Measurements from ENCODE around the gene CYSLTR2.

Gene CYSLTR2, protein sequence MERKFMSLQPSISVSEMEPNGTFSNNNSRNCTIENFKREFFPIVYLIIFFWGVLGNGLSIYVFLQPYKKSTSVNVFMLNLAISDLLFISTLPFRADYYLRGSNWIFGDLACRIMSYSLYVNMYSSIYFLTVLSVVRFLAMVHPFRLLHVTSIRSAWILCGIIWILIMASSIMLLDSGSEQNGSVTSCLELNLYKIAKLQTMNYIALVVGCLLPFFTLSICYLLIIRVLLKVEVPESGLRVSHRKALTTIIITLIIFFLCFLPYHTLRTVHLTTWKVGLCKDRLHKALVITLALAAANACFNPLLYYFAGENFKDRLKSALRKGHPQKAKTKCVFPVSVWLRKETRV

DNA sequence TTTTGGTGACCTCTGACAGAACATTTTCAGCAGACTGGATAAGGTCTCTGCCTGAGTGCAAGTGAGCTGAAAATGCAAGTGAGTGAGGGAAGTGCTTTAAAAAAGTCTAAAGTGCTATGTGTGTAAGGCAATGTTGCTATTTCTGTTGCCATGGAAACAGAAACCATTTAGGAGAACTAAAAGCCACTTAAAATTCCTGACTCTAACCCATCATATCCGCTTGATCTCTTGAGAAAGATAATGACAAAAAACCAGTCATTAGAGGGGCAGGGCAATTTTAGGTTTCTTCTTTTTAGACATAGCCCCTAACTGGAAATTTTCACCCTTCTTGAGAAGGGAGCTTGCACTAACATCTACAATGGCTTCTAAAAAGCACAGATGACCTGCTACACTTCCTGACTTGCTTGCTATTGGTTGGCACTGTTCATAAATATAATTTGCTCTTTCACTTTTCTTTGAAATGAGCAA is at the start of gene CYSLTR2:
TSS of gene CYSLTR2 (plus strand) at position 458 of the 468 bp plus-strand sequence. CDS start 52,889 bp downstream, outside the sequence.
- no peaks in the 10 kb centered on the region for H3K9me3 ChIP-seq (ENCODE audit: severe bottlenecking)
- ATAC-seq (ENCODE audit: low read depth) (no peak), DNase-seq (ENCODE audit: low spot score) (no peak)
- H3K27me3 ChIP-seq (ENCODE audit: insufficient read depth, poor library complexity, severe bottlenecking), result no peaks in the 10 kb centered on the region
- no peaks in the 10 kb centered on the region for H3K36me3 ChIP-seq (ENCODE audit: low read depth)
- H3K4me1 ChIP-seq (ENCODE audit: insufficient read depth, poor library complexity, severe bottlenecking), result no peaks in the 10 kb centered on the region
- H3K27ac ChIP-seq (ENCODE audit: poor library complexity, severe bottlenecking), result no peak within 1 kb of the TSS
- no peak within 1 kb of the TSS for H3K4me3 ChIP-seq (ENCODE audit: severe bottlenecking)
- TF ChIP-seq, protein P1, sequence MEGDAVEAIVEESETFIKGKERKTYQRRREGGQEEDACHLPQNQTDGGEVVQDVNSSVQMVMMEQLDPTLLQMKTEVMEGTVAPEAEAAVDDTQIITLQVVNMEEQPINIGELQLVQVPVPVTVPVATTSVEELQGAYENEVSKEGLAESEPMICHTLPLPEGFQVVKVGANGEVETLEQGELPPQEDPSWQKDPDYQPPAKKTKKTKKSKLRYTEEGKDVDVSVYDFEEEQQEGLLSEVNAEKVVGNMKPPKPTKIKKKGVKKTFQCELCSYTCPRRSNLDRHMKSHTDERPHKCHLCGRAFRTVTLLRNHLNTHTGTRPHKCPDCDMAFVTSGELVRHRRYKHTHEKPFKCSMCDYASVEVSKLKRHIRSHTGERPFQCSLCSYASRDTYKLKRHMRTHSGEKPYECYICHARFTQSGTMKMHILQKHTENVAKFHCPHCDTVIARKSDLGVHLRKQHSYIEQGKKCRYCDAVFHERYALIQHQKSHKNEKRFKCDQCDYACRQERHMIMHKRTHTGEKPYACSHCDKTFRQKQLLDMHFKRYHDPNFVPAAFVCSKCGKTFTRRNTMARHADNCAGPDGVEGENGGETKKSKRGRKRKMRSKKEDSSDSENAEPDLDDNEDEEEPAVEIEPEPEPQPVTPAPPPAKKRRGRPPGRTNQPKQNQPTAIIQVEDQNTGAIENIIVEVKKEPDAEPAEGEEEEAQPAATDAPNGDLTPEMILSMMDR (IDR thresholded peaks at IDR 0.05; ENCODE audit: poor library complexity, severe bottlenecking), result no peak

DNA sequence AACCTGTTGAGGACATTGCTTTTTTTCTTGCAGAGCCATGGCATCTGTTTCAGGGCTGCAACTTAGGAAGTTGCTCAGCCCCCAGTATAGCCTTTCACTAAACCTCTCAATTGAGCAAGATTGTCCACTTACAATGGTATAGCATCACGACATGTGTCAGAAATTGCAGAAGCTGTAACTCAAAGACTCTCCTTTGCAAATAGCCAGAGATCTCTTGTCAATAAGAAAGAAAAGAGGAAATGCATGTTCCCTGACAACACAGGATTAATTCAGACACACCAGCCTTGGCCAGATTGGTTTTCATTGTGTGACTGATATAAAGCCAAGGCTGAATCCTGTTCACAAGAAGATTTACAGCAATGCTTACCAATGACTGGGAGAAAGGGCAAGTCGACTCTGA is 38.7 kb upstream of the CYSLTR2 start:
- Histone ChIP-seq H3K27me3 (ENCODE audit: insufficient read depth, poor library complexity, severe bottlenecking) (no peaks in the 10 kb centered on the region), H3K4me1 (ENCODE audit: insufficient read depth, poor library complexity, severe bottlenecking) (no peaks in the 10 kb centered on the region), H3K4me3 (ENCODE audit: severe bottlenecking) (no peak overlapping the region), H3K9me3 (ENCODE audit: severe bottlenecking) (no peaks in the 10 kb centered on the region), H3K27ac (ENCODE audit: poor library complexity, severe bottlenecking) (no peak overlapping the region), H3K36me3 (ENCODE audit: low read depth) (no peaks in the 10 kb centered on the region)
- TF ChIP-seq, protein P1 (IDR thresholded peaks at IDR 0.05; ENCODE audit: poor library complexity, severe bottlenecking), result no peak
- no peak for ATAC-seq (ENCODE audit: low read depth)
- DNase-seq (ENCODE audit: low spot score), result no peak

DNA sequence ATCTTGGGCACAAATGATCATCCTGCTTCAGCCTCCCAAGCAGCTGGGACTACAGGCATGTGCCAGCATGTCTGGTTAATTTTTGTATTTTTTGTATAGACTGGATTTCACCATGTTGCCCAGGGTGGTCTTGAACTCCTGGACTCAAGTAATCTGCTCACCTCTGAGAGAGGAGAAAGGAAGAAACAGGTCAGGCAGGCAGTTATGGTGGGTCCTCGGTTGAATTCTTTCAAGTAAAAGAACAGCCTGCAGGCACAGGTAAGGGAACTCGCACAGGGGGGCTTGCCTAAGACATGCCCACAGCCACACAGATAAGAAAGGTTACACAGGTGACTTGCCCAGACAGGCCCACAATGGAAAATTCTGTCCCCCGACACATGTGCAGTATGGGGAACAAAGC is 34.8 kb upstream of the CYSLTR2 start:
- no peak overlapping the region for H3K27ac ChIP-seq (ENCODE audit: poor library complexity, severe bottlenecking)
- H3K9me3 ChIP-seq (ENCODE audit: severe bottlenecking), result no peaks in the 10 kb centered on the region
- H3K27me3 ChIP-seq (ENCODE audit: insufficient read depth, poor library complexity, severe bottlenecking), result no peaks in the 10 kb centered on the region
- no peak for DNase-seq (ENCODE audit: low spot score)
- ATAC-seq (ENCODE audit: low read depth), result no peak
- H3K4me3 ChIP-seq (ENCODE audit: severe bottlenecking), result no peak overlapping the region
- no peaks in the 10 kb centered on the region for H3K4me1 ChIP-seq (ENCODE audit: insufficient read depth, poor library complexity, severe bottlenecking)
- TF ChIP-seq, protein P1 (IDR thresholded peaks at IDR 0.05; ENCODE audit: poor library complexity, severe bottlenecking), result no peak
- no peaks in the 10 kb centered on the region for H3K36me3 ChIP-seq (ENCODE audit: low read depth)

DNA sequence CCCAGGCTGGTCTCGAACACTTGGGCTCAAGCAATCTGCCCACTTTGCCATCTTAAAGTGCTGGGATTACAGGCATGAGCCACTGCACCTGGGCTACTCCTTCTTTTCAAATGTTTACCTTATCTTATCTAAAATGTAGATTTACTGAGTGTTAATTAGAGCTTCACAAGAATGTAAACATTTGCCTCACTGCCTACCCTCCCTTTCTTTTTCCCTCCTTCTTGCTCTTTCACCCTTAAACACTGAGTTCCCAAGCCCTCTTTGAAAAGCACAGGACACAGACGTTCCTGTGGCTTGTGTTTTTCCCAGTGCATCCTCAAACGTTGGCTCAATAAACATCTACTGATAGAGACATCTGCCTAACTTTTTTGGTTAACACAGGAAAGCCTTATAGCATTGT is 32.7 kb upstream of the CYSLTR2 start:
- no peaks in the 10 kb centered on the region for H3K36me3 ChIP-seq (ENCODE audit: low read depth)
- TF ChIP-seq, protein P1 (IDR thresholded peaks at IDR 0.05; ENCODE audit: poor library complexity, severe bottlenecking), result no peak
- no peak overlapping the region for H3K4me3 ChIP-seq (ENCODE audit: severe bottlenecking)
- H3K27ac ChIP-seq (ENCODE audit: poor library complexity, severe bottlenecking), result no peak overlapping the region
- no peaks in the 10 kb centered on the region for H3K27me3 ChIP-seq (ENCODE audit: insufficient read depth, poor library complexity, severe bottlenecking)
- no peaks in the 10 kb centered on the region for H3K9me3 ChIP-seq (ENCODE audit: severe bottlenecking)
- DNase-seq (ENCODE audit: low spot score) (no peak), ATAC-seq (ENCODE audit: low read depth) (no peak)
- no peaks in the 10 kb centered on the region for H3K4me1 ChIP-seq (ENCODE audit: insufficient read depth, poor library complexity, severe bottlenecking)

DNA sequence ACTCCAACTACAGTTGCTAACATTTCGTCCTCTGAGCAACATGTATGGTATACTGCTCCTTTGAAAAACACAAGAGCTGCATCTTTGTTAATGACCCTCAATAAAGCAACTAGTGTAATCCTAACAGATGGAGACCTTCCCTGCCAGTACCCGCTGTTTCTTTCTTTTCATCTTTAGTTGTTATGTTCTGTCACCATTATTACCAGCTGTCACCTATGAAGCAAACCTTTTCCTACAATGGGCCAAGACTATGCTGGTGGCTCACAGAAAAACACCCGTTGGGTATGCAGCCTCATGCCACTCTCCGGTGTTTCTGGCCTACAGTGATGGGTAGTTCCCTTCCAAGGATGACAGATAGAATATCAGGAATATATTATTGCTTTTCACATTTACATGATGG is 29.7 kb upstream of the CYSLTR2 start:
- no peak overlapping the region for H3K27ac ChIP-seq (ENCODE audit: poor library complexity, severe bottlenecking)
- ATAC-seq (ENCODE audit: low read depth) (no peak), DNase-seq (ENCODE audit: low spot score) (no peak)
- no peaks in the 10 kb centered on the region for H3K27me3 ChIP-seq (ENCODE audit: insufficient read depth, poor library complexity, severe bottlenecking)
- no peaks in the 10 kb centered on the region for H3K9me3 ChIP-seq (ENCODE audit: severe bottlenecking)
- TF ChIP-seq, protein P1 (IDR thresholded peaks at IDR 0.05; ENCODE audit: poor library complexity, severe bottlenecking), result no peak
- H3K4me3 ChIP-seq (ENCODE audit: severe bottlenecking), result no peak overlapping the region
- no peaks in the 10 kb centered on the region for H3K4me1 ChIP-seq (ENCODE audit: insufficient read depth, poor library complexity, severe bottlenecking)
- no peaks in the 10 kb centered on the region for H3K36me3 ChIP-seq (ENCODE audit: low read depth)
